Measurements from ENCODE around the gene XPO1.
"Not testable (repeated sequence)": the region's sequence is repeated elsewhere in the genome, so short reads cannot be mapped to it uniquely, and the experiment has no call there.

XPO1 gene

DNA sequence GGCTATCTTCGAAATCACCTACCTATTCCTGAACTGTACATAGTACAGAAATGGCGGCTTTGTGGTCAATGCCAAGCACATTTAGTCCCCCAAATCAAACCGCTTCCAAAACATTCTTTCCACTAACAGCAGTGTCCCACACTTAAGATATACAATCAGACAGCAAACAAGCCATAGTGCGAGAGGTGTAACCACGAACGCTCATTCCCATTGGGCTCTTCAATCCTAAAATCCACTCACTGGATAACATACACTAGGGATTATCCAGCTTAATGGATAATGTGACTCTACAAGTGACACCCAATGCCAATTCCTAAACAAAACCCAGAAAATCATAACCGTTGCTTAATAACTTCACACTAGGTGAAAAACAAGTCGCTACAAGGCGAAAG is 2.0 kb downstream of the XPO1 start:
- no peak for DNase-seq (ENCODE audit: low spot score)

DNA sequence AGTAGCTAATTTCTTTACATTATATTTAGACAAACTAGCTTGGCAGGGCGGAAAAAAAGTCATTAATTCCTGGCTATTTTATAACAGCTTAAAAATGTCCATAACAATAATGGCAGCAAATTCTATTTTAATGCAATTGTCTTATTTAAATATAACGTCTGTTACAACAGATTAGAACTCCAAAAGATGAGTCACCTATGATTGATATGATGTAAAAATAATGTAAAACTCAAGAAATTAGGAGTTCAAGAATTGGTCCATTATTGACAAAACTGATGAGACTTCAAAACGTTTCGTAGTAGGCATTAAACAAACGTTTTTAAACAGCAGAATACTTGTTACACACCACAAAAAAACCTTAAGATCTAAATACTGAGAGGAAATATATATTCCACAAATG is 2.7 kb downstream of the XPO1 start:
- DNase-seq (ENCODE audit: low spot score), result no peak

DNA sequence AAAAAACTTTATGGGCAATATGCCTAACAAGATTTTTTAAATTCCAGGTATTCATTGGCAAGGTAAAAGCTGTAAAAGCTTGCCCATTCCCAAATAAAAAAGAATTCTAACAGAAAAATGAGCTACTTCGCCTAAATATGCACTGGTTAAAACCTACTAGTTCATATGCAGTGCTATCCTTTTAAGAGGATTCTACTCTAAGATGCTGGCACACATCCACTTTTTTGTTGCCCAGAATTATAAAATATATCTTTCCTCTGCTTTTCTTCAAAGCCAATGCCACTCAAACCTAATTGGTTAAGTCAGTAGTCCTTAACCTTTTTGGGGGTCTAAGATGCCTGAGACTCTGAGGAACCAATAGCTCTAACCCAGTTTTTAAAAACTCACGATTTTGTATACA is 3.2 kb downstream of the XPO1 start:
- DNase-seq (ENCODE audit: low spot score), result no peak

DNA sequence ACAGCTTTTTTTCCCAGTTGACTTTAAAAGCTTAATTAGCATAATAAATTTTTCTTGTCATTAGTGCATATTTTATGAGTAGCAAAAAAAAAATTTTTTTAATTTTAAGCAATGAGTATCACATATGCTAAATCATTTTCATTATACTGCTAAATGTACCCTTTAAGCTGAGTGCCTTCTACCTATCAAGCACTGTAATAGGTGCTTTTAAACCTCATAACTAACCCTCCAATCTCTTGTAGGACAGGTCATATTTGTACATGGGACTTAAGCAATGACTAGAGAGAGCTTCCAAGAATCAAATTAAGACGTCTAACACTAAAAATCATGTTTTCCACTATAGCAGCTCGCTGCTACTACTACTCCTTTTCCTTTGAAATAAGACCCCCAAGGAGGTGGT is 7.4 kb downstream of the XPO1 start:
- DNase-seq (ENCODE audit: low spot score), result no peak

- DNase-seq (ENCODE audit: low spot score), result no peak
Measured at GRCh38 chr2:61529944-61530735, 8.0 kb downstream of the XPO1 start.

- DNase-seq (ENCODE audit: low spot score), result no peak
Measured at GRCh38 chr2:61520261-61520660, 17.9 kb downstream of the XPO1 start.

DNA sequence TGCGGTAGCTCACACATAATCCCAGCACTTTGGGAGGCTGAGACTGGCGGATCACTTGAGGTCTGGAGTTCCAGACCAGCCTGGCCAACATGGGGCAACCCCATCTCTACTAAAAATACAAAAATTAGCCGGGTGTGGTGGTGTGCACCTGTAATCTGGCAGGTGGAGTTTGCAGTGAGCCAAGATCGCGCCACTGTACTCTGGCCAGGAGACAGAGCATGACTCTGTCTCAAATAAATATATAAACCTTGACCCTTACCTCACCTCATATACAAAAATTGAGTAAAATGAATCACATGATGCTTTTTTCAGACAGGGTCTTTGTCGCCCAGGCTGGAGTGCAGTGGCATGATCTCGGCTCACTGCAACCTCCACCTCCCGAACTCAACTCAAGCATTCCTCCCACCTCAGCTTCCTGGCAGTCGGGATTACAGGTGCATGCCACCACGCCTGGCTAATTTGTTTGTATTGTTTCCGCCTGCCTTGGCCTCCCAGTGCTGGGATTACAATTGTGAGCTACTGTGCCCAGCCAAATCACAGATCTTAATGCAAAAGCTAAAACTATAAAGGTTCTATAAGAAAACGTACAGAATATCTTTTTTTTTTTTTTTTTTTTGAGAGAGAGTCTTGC is 25.3 kb downstream of the XPO1 start:
- DNase-seq (ENCODE audit: low spot score), result no peak

- DNase-seq (ENCODE audit: low spot score), result no peak
Measured at GRCh38 chr2:61510674-61511671, 27.2 kb downstream of the XPO1 start.

DNA sequence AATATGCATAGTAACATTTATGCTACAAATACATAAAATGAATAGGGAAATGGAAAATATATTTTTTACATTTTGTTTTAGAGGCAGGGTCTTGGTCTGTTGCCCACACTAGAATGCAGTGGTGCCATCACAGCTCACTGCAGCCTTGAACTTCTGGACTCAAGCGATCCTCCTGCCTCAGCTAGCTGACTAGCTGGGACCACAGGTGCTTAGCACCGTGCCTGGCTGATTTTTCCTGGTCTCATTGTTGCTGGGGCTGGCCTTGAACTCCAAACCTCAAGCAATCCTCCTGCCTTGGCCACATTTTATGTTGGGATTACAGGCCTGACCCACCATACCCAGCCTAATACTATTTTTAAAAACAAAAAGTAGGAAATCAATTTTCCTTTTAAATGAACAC is 33.2 kb downstream of the XPO1 start:
- no peak for DNase-seq (ENCODE audit: low spot score)

GRCh38 chr2:61499060-61499459 is 39.1 kb downstream of the XPO1 start:
- no peak for DNase-seq (ENCODE audit: low spot score)

GRCh38 chr2:61493523-61493942 is 44.6 kb downstream of the XPO1 start:
- no peak for DNase-seq (ENCODE audit: low spot score)

DNA sequence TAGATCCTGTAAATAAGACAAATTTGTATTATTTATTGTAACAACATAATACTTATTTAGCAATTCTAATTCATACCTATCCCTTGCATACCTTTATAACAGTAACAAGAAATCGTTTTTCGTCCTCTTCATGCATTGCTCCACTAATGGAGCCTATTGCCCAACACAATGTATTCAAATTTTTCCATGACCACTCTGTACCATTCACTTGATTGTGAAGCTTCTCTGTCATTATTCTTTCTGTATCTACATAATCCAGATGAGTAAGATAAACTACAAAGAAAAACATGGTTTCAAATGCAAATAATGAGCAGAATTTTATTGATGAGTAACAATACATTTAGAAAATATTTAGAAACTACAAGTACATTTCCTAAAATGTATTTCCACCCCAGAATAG is 45.7 kb downstream of the XPO1 start:
- DNase-seq (ENCODE audit: low spot score), result no peak

DNA sequence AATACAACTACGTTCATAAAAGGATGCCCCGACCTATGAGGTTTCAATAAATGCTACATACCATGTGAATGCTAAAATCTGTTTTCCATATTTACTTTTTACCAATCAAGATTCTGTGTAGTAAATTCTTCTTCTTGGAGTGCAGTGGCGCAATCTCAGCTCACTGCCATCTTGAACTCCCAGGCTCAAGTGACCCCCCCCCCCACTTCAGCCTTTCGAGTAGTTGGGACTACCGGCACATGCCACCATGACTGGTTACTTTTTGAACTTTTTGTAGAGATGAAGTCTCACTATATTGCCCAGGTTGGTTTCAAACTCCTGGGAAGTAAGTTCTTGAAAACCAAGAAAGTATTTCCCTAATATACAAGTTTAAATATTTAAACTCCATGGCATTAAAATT is 52.9 kb downstream of the XPO1 start:
- DNase-seq (ENCODE audit: low spot score), result no peak

DNA sequence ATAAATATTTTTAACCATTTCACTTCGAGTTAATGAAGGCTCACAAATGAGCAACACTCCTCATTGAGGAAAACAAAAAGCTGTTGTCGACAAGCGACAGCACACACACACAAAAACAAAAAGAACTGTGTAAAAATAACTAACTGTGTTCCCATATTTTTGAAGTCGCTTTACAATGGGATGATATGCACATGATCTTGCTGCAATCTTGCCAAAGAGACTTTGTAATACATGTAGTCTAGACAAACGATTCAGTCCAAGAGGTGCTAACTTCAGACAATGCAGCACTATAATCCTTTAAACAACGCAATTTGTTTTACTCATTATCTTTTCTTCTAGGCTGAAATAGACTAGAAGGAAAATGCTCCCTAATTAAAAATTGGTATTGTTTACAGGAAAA is 60.1 kb downstream of the XPO1 start:
- peak; percentile 59 for DNase-seq (ENCODE audit: low spot score)

DNA sequence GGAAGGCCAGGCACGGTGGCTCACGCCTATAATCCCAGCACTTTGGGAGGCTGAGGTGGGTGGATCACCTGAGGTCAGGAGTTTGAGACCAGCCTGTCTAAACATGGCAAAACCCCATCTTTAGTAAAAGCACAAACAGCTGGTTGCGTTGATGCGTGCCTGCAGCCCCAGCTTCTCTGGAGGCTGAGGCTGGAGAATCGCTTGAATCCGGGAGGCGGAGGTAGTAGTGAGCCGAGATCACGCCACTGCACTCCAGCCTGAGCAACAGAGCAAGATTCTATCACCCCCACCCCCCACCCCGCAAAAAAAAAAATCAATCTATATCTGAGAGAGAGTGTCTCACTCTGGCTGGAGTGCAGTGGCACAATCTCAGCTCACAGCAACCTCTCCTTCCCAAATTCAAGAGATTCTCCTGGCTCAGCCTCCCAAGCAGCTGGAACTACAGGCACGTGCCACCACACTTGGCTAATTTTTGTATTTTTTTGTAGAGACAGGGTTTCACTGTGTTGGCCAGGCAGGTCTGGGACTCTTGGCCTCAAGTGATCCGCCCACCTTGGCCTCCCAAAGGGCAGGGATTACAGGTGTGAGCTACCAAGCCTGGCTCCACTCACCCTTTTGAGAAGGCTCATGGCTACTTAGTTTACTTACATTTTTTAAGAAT is 61.1 kb downstream of the XPO1 start:
- not testable (repeated sequence) for DNase-seq (ENCODE audit: low spot score)

DNA sequence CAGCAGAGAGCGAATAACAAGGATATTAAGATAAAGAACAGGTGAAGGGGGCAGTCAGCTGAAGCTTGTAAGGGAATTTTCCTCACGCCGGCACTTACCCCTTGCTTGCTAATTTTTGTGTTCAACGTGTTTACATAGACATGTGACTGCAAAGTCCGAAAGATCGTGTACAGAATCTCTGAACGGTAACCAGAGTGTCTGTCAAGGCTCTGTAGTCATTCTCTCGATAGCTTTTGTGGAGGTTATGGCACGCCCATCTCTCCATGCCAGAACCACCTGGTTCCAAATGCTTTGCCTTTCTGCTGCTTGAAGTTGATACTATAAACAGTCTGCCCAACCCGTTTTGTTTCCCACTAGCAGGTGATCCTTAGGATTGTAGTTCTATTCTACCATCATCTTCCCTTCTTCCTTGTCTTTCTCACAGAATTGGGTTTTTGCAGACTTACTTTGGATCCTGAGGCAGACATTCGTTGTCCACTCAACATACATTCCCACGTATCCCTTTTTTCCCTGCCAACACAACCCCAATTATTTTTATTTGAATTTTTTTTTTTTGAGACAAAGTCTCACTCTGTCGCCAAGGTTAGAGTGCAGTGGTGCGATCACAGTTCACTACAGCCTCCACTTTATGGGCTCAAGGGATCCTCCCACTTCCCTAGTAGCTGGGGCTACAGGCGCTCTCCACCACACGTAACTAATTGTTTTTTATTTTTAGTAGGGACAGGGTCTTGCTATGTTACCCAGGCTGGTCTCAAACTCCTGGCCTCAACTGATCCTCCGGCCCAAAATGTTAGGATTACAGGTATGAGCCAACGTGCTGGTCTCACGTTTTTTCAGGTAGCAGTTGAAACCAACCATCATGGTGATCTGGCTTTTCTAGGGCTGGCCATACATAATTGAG is 66.0 kb downstream of the XPO1 start:
- peak; percentile 38 for DNase-seq (ENCODE audit: low spot score)

GRCh38 chr2:61470965-61471904 is 66.9 kb downstream of the XPO1 start, which contains the start of gene USP34:
Gene USP34, minus strand, starts transcription at chr2:61471087. Its CDS starts 395 bp downstream, at chr2:61470692.
- peak; percentile 95 for DNase-seq (ENCODE audit: low spot score)

GRCh38 chr2:61470122-61470951 is 67.8 kb downstream of the XPO1 start:
- DNase-seq (ENCODE audit: low spot score), result peak; percentile 87

Data from globus pallidus (tissue), 1 donor.